CD4-positive, CD25-positive, alpha-beta regulatory T cell (primary cell): Measurements from ENCODE around the gene CAPN2. TPM values are rescaled to one million over a fixed set of nuclear protein-coding genes. Genes with fewer than 3 reads are reported as not detected.
A peak's percentile ranks its signal among the peaks of the same experiment; 100 is the strongest.

ENCODE experiments used
- ATAC-seq, 2 donors: fragments of 150-1000 bp; cut with Tn5 transposase; one replicate each; pipeline ENCODE4 v1.10.0; 2021; ENCODE audit warnings: low read depth in 2 of 2, moderate number of reproducible peaks in 2 of 2, moderate library complexity in 1 of 2
- DNase-seq, 3 donors: peaks; one replicate each; pipeline versions ENCODE4 v3.0.0 to v3.0.0-alpha.2; 2012 to 2022; ENCODE audit warnings: mixed read lengths in 1 of 3
- H3K27ac ChIP-seq: one replicate; pipeline ENCODE4 v1.7.0; 2013; ENCODE audit warnings: mild to moderate bottlenecking, low read length; ENCODE audit not compliant: insufficient read depth, poor library complexity, severe bottlenecking
- H3K27me3 ChIP-seq: one replicate; pipeline ENCODE4 v1.7.0; 2013; ENCODE audit warnings: low read length; ENCODE audit not compliant: control insufficient read depth, insufficient read depth
- H3K36me3 ChIP-seq: one replicate; pipeline ENCODE4 v1.7.0; 2013; ENCODE audit warnings: mild to moderate bottlenecking, low read length, moderate library complexity; ENCODE audit not compliant: control insufficient read depth, insufficient read depth
- H3K4me1 ChIP-seq: 2 replicates; pipeline ENCODE4 v1.7.0; 2013; ENCODE audit warnings: mild to moderate bottlenecking, low read length; ENCODE audit not compliant: insufficient read depth, control insufficient read depth, poor library complexity, severe bottlenecking
- H3K4me3 ChIP-seq: one replicate; pipeline ENCODE4 v1.7.0; 2013; ENCODE audit warnings: low read depth, mild to moderate bottlenecking, low read length, moderate library complexity
- H3K9me3 ChIP-seq, 2 experiments: 1 replicate in 1 of 2; 2 replicates in 1 of 2; pipeline ENCODE4 v1.7.0; 2013; ENCODE audit warnings: low read length in 2 of 2, mild to moderate bottlenecking in 1 of 2, moderate library complexity in 1 of 2; ENCODE audit not compliant: control insufficient read depth in 2 of 2
- H3K27ac Mint-ChIP-seq, 3 donors: one replicate each; pipeline ENCODE4 v1.8.0; 2020 to 2022; ENCODE audit warnings: mild to moderate bottlenecking in 3 of 3, mixed read lengths in 3 of 3, moderate library complexity in 2 of 3
- H3K27me3 Mint-ChIP-seq: one replicate; pipeline ENCODE4 v1.8.0; 2022; ENCODE audit warnings: mild to moderate bottlenecking, mixed read lengths
- H3K36me3 Mint-ChIP-seq: one replicate; pipeline ENCODE4 v1.8.0; 2020; ENCODE audit warnings: mixed read lengths
- H3K4me1 Mint-ChIP-seq, 4 donors: one replicate each; pipeline ENCODE4 v1.8.0; 2020 to 2022; ENCODE audit warnings: mixed read lengths in 4 of 4, mild to moderate bottlenecking in 1 of 4
- H3K4me3 Mint-ChIP-seq, 4 donors: one replicate each; pipeline ENCODE4 v1.8.0; 2020 to 2022; ENCODE audit warnings: mild to moderate bottlenecking in 4 of 4, mixed read lengths in 4 of 4, moderate library complexity in 3 of 4
- H3K9me3 Mint-ChIP-seq, 7 donors: one replicate each; pipeline ENCODE4 v1.8.0; 2020 to 2022; ENCODE audit warnings: mixed read lengths in 7 of 7, mild to moderate bottlenecking in 3 of 7, moderate library complexity in 2 of 7
- polyA plus RNA-seq, 4 donors: library from polyadenylated mRNA; unstranded; fragments of 300-500 nt; fragmentation: Illumina TruSeq; gene quantifications; one replicate each; pipeline ENCODE4 v1.2.3, GENCODE V29; 2021
- total RNA-seq: library from RNA; stranded (reverse); gene quantifications from one replicate; pipeline ENCODE4 v1.2.3, GENCODE V29; 2022

The CAPN2 gene
- total and polyA plus RNA-seq, 5 donors from 2014 or later: 132 to 278 (median 161) TPM

GRCh38 chr1:223824287-223824686 is 111.9 kb downstream of the CAPN2 start:
- peaks cover 12% of the 10 kb centered on the region for H3K36me3 ChIP-seq
- no peaks in the 10 kb centered on the region for H3K9me3 Mint-ChIP-seq
- no peaks in the 10 kb centered on the region for H3K9me3 ChIP-seq
- no peak overlapping the region for H3K4me3 ChIP-seq
- peak overlapping the region in 1 of 4 donors; percentile 63 for H3K4me3 Mint-ChIP-seq
- H3K27me3 Mint-ChIP-seq: no peaks in the 10 kb centered on the region
- H3K27ac Mint-ChIP-seq: no peak overlapping the region
- peaks cover 20% of the 10 kb centered on the region for H3K4me1 ChIP-seq
- no peak overlapping the region for H3K27ac ChIP-seq
- peaks cover 15% of the 10 kb centered on the region for H3K36me3 Mint-ChIP-seq
- H3K4me1 Mint-ChIP-seq: peaks cover 56 to 65% (median 60%) of the 10 kb centered on the region in 4 donors
- DNase-seq (no peak), ATAC-seq (no peak)
- H3K27me3 ChIP-seq: no peaks in the 10 kb centered on the region

- Mint-ChIP-seq H3K9me3 (no peaks in the 10 kb centered on the region), H3K27ac (peak overlapping the region in 2 of 3 donors; percentile 5 to 14), H3K4me3 (peak overlapping the region in 2 of 4 donors; percentile 10 to 63), H3K4me1 (peaks cover 58 to 67% (median 64%) of the 10 kb centered on the region in 4 donors), H3K36me3 (peaks cover 13% of the 10 kb centered on the region), H3K27me3 (no peaks in the 10 kb centered on the region)
- no peak for ATAC-seq
- no peaks in the 10 kb centered on the region for H3K27me3 ChIP-seq
- H3K4me1 ChIP-seq: peaks cover 24% of the 10 kb centered on the region
- no peak for DNase-seq
- H3K27ac ChIP-seq: no peak overlapping the region
- no peak overlapping the region for H3K4me3 ChIP-seq
- peaks cover 12% of the 10 kb centered on the region for H3K36me3 ChIP-seq
- no peaks in the 10 kb centered on the region for H3K9me3 ChIP-seq
These were observed 112.4 kb downstream of the CAPN2 start for GRCh38 chr1:223824712-223825111.

Other genes starting within 250 kb of the CAPN2 start
- gene CAPN8, start 46.8 kb upstream of the CAPN2 start, total RNA-seq: 1.1 TPM
- gene CAPN8, start 46.8 kb upstream of the CAPN2 start, polyA plus RNA-seq: under 1 TPM in 3 of 4 donors, not detected in 1; 0.12 to 0.65 (median 0.33) TPM
- gene TP53BP2, start 133.4 kb downstream of the CAPN2 start, total RNA-seq: 93.5 TPM
- gene TP53BP2, start 133.4 kb downstream of the CAPN2 start, polyA plus RNA-seq: 1 to 10 TPM; 7.4 to 8.7 (median 7.9) TPM